DOHH2 (cell line): ENCODE results near the gene ANKRD23.

Source experiments
- CTCF ChIP-seq: fragments of 200-600 bp; sonication (generic); IDR thresholded peaks from one replicate; pipeline ENCODE4 v1.5.1; 2014; ENCODE audit warnings: antibody characterized with exemption, mild to moderate bottlenecking, low read depth, low read length; ENCODE audit not compliant: poor library complexity, severe bottlenecking
- EZH2phosphoT487 ChIP-seq: fragments of 200-600 bp; sonication (generic); IDR thresholded peaks from 2 replicates; pipeline ENCODE4 v1.6.1; 2017; ENCODE audit warnings: borderline replicate concordance, mild to moderate bottlenecking, antibody characterized with exemption, low read length, moderate library complexity, mixed read lengths

GRCh38 chr2:96831679-96832078 lies 12.1 kb downstream of the ANKRD23 start:
- TF ChIP-seq CTCF (no peak), EZH2phosphoT487 (no peak)
